Peyer's patch (tissue), 4 donors: ENCODE data around the gene MTMR4. TPM values are rescaled to one million over a fixed set of nuclear protein-coding genes. Genes with fewer than 3 reads are reported as not detected.
A peak's percentile ranks its signal among the peaks of the same experiment; 100 is the strongest.

Source experiments
- DNase-seq, 3 donors: peaks; one replicate each; pipeline ENCODE4 v3.0.0-alpha.2; 2017 to 2019
- H3K27ac ChIP-seq, 4 donors: fragments of 200-600 bp; sonication (generic); one replicate each; pipeline ENCODE4 v1.5.1; 2016 to 2019
- H3K27me3 ChIP-seq, 2 donors: fragments of 200-600 bp; sonication (generic); one replicate each; pipeline ENCODE4 v1.5.1; 2019
- H3K36me3 ChIP-seq, 3 donors: fragments of 200-600 bp; sonication (generic); one replicate each; pipeline ENCODE4 v1.5.1; 2016 to 2019
- H3K4me1 ChIP-seq, 4 donors: fragments of 200-600 bp; sonication (generic); one replicate each; pipeline ENCODE4 v1.5.1; 2016 to 2019
- H3K4me3 ChIP-seq, 4 donors: fragments of 200-600 bp; sonication (generic); 1 replicate in 3 of 4; 2 replicates in 1 of 4; pipeline ENCODE4 v1.5.1; 2016 to 2019; ENCODE audit warnings: mild to moderate bottlenecking in 1 of 4
- H3K9me3 ChIP-seq, 4 donors: fragments of 200-600 bp; sonication (generic); one replicate each; pipeline ENCODE4 v1.5.1; 2016 to 2019; ENCODE audit warnings: mild to moderate bottlenecking in 1 of 4
- CTCF ChIP-seq, 6 experiments: fragments of 450-650 bp in 4 of 6; fragments of 200-600 bp in 2 of 6; sonication (generic) in 1 of 6; IDR thresholded peaks; one replicate each; pipeline ENCODE4 v1.5.1; 2017 to 2019; ENCODE audit warnings: antibody characterized with exemption in 6 of 6, mild to moderate bottlenecking in 3 of 6, moderate library complexity in 1 of 6
- POLR2A ChIP-seq, 2 donors: fragments of 450-650 bp; IDR thresholded peaks; one replicate each; pipeline ENCODE4 v1.5.1; 2017; ENCODE audit warnings: antibody characterized with exemption in 2 of 2, mild to moderate bottlenecking in 2 of 2, moderate library complexity in 2 of 2
- total RNA-seq, 4 donors: library from RNA; depleted of rRNA; stranded (reverse); fragments of >200 nt; gene quantifications; one replicate each; pipeline ENCODE4 v1.1.0, GENCODE V29; 2016

MTMR4 gene
- total RNA-seq, 4 donors from 2014 or later, result 46.2 to 129 (median 105) TPM

- TF ChIP-seq POLR2A (IDR thresholded peaks at IDR 0.05) (peak; percentile 69 to 81), CTCF (IDR thresholded peaks at IDR 0.05) (no peak)
- Histone ChIP-seq H3K36me3 (peaks cover 0 to 12% (median 0%) of the 10 kb centered on the region in 3 donors), H3K9me3 (no peaks in the 10 kb centered on the region), H3K27ac (peak overlapping the region; percentile 88 to 98 (median 94)), H3K4me1 (peaks cover 0 to 40% (median 8%) of the 10 kb centered on the region in 4 donors), H3K27me3 (no peaks in the 10 kb centered on the region), H3K4me3 (peak overlapping the region; percentile 60 to 73 (median 66))
- peak in 2 of 3 donors; percentile 82 to 85 for DNase-seq
These were observed 2.4 kb upstream of the MTMR4 start for GRCh38 chr17:58516644-58517377.

- Histone ChIP-seq H3K9me3 (no peaks in the 10 kb centered on the region), H3K36me3 (peaks cover 0 to 27% (median 0%) of the 10 kb centered on the region in 3 donors), H3K27ac (peak overlapping the region; percentile 59 to 98 (median 74)), H3K27me3 (no peaks in the 10 kb centered on the region), H3K4me1 (peaks cover 0 to 40% (median 8%) of the 10 kb centered on the region in 4 donors), H3K4me3 (peak overlapping the region in 2 of 4 donors; percentile 60 to 86)
- TF ChIP-seq POLR2A (IDR thresholded peaks at IDR 0.05), result no peak
- no peak for TF ChIP-seq CTCF (IDR thresholded peaks at IDR 0.05)
- DNase-seq, result no peak
These were observed 848 bp upstream of the MTMR4 start for GRCh38 chr17:58515286-58515685.

GRCh38 chr17:58514770-58515157 is 326 bp upstream of the MTMR4 start:
- TF ChIP-seq POLR2A (IDR thresholded peaks at IDR 0.05) (peak in 1 of 2 donors; percentile 13), CTCF (IDR thresholded peaks at IDR 0.05) (no peak)
- Histone ChIP-seq H3K36me3 (peaks cover 0 to 33% (median 0%) of the 10 kb centered on the region in 3 donors), H3K27me3 (no peaks in the 10 kb centered on the region), H3K27ac (peak overlapping the region; percentile 59 to 98 (median 74)), H3K9me3 (no peaks in the 10 kb centered on the region), H3K4me1 (peaks cover 0 to 40% (median 8%) of the 10 kb centered on the region in 4 donors), H3K4me3 (peak overlapping the region; percentile 60 to 94 (median 76))
- no peak for DNase-seq

- H3K9me3 ChIP-seq, result no peaks in the 10 kb centered on the region
- peak overlapping the region in 1 of 4 donors; percentile 81 for H3K27ac ChIP-seq
- DNase-seq, result no peak
- H3K4me3 ChIP-seq, result peak overlapping the region; percentile 60 to 94 (median 76)
- H3K36me3 ChIP-seq, result peaks cover 0 to 46% (median 0%) of the 10 kb centered on the region in 3 donors
- H3K27me3 ChIP-seq, result no peaks in the 10 kb centered on the region
- no peak for TF ChIP-seq CTCF (IDR thresholded peaks at IDR 0.05)
- no peak for TF ChIP-seq POLR2A (IDR thresholded peaks at IDR 0.05)
- H3K4me1 ChIP-seq, result peaks cover 0 to 35% (median 8%) of the 10 kb centered on the region in 4 donors
These were observed 1.0 kb downstream of the MTMR4 start for GRCh38 chr17:58513267-58513964.

- no peak for DNase-seq
- no peaks in the 10 kb centered on the region for H3K27me3 ChIP-seq
- no peak overlapping the region for H3K27ac ChIP-seq
- peaks cover 0 to 19% (median 3%) of the 10 kb centered on the region in 4 donors for H3K4me1 ChIP-seq
- H3K4me3 ChIP-seq, result no peak overlapping the region
- H3K9me3 ChIP-seq, result no peaks in the 10 kb centered on the region
- peaks cover 0 to 79% (median 0%) of the 10 kb centered on the region in 3 donors for H3K36me3 ChIP-seq
- TF ChIP-seq CTCF (IDR thresholded peaks at IDR 0.05) (no peak), POLR2A (IDR thresholded peaks at IDR 0.05) (no peak)
These were observed 4.4 kb downstream of the MTMR4 start for GRCh38 chr17:58510075-58510474.
